ENCODE data around the gene WDR38.

The WDR38 gene

DNA sequence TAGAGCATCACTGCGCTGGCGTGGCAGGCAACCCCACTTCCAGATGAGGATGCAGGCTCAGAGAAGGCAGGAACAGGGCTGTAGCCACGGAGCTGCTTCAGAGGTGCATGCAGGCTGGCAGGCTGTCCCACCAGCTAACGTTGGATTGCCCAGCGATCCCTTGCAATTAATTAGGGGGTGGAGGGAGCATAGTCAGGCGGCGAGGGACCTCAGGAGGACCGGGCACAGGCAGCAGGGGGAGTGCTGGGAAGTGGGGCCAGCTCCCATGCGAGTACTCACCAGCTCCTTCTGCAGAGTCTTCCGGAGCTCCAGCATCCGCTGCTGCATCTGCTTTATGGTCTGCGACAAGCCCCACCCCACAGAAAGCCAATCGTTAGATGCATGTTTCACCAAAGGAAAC, 29.0 kb downstream of the WDR38 start:
- no peak for DNase-seq (ENCODE audit: low read depth)

DNA sequence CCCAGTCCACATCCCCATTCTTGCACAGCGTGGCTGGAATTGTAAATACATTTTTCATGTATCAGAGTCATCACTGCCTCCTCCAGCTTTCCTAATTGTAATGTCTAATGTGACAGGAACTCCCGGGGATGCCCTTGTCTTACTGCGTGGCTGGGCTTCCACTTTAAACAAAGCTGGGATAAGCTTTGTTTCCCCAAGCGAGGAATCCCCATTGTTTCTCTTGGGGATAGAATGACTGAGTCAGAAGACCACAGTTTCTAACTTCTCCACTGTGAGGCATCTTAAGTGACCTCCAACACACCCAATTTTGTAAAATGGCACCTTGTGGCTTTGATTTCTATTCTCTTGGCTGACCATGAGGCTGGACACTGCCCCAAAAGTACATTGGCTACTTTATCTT, 31.1 kb downstream of the WDR38 start:
- DNase-seq (ENCODE audit: low read depth): no peak

DNA sequence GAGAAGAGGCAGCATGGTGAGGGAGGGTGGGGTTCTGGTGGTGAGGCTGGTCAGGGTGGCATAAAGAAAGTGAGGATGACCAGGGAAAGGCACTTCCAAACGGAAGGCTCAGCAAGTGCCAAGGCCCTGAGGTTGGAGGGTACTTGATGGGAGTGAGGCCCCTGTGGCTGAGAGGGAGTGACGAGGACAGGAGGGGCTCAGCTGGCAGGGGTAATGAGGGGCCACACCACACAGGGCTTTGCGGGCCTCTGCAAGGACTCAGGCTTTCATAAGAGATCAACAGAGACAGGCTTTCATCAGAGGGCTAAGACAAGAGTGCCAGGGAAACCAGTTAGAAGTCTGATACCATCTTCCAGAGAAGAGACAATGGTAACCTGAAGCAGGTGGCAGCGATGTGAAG, 32.3 kb downstream of the WDR38 start:
- DNase-seq (ENCODE audit: low read depth): no peak

DNA sequence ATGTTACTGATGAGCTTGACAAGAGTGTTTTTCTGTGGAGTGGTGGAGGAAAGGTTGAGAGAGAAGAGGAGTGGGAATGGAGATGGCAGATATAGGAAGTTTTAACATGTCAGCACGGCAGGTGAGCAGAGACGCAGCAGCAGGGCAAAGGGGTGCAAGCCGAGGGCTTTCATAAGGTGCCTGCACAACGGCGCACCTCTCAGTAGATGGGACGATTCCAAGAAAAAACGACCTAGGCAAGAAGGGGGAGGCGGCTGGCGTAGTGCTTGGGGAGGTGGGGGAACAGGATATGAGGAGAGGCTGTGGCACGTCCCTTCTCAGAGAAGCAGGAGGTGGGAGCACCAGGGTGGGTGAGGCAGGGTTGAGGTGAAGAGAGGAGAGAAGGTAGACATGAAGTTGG, 33.2 kb downstream of the WDR38 start:
- no peak for DNase-seq (ENCODE audit: low read depth)

DNA sequence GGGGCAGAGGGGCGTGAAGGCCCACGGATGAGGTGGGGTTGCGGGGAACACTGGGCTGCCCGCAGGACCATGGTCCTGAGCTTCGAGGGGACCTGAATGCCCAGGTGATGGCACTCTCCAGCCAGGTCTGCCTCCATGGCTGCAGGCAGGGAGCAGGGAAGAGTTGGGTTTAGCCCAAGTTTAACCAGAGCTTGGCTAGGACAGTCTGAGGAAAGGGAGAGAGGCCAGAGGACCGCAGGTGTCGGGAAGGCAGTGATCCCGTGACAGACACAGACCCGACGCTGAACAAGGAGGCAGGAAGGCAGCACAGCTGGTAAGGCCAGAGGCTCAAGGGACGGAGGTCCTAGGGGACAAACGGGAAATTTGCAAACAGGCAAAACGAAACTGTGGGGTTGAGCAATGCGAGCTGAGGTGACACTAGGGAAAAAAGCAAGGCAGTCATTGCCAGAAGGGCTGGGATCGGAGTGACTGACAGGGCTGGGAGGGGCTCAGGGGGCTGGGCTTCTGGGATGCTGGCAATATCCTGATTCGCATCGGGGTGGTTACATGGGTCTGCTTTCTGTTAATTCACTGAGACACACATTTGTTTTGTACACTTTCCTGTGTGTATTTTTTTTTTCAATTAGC, 33.7 kb downstream of the WDR38 start:
- DNase-seq (ENCODE audit: low read depth): no peak

DNA sequence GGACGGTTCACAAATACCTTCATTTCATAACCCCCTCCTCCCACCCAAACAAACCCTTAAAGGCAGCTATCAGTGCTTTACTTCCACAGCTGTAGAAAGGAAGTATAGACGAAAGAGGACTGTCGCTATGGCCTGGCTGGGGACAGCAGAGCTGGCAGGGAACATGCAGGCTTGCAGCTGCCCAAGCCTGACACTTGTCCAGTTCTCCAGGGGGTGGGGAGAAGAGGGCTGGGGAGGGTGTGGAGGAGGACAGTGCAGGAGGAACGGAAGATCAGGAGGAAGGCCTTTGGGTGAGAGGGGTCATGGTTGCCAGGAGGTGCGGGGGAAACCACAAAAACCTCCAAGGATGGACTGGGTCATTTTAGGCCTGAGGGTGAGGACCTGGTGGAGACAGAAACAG, 34.6 kb downstream of the WDR38 start:
- DNase-seq (ENCODE audit: low read depth): no peak

DNA sequence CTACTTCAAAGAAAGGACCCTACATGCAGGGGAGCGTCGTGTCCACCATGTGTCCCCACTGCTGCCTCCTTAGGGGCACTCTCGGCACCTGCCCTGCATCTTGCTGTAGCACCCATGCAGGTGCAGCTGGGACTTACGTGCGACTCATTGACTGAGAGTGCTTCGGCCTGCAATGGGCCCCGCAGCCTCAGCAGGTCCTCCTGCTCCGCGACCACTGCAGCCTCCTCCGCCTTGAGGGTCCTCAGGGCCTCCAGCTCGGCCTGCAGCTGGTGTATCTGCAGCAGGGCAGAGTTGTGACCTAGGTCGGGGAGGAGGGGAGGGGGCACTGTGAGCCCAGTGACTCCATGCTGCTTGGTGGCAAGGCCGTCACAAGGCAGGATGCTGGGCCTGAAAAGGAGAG, 35.7 kb downstream of the WDR38 start:
- no peak for DNase-seq (ENCODE audit: low read depth)

DNA sequence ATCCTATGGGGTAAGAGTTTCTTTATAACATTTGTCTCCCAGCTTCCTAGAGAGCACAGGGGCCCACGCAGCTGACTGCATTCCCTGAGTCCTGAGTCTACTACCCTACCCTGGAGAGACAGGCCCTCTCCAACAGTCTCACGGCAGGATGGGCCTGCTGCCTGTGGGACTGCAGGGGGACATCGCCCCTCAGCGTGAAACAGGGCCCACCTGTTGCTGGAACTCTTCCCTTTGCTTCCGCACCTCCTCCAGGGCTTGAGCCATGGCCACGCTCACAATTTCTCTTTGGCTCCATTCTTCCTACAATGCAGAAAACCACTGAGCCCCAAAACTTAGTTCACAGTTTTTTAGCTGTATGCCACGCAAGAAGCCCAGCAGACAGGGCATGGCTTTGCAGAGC, 36.9 kb downstream of the WDR38 start:
- DNase-seq (ENCODE audit: low read depth): no peak

DNA sequence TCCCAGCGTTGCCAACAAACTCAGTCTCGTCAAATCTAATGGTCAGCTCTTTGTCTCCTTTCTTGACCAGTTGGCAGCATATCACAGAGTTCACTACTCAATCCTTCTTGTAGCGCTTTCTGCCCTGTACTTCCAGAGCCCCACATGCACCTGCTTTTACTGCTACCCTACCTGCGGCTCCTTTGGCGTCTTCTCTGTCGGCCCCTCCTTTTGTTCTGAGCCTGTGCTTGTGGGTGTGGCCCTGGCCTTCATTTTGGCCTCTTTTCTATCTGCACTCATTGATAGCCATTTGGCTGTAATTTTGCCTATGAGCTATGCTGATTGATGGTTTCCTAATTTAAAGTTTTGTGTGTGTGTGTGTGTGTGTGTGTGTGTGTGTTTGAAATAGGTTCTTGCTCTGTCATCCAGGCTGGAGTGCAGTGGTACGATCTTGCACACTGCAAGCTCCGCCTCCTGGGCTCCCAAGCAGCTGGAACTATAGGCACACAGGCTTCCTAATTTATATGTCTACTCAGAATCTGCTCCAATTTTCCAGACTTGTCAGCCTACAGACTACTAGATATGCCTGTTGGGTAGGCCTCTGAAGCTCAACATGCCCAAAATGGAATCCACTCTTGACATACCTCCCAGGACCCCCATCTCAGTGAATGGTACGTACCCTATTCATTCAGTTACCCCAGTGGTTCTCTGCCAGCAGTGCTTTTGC, 40.9 kb downstream of the WDR38 start:
- DNase-seq (ENCODE audit: low read depth): no peak

DNA sequence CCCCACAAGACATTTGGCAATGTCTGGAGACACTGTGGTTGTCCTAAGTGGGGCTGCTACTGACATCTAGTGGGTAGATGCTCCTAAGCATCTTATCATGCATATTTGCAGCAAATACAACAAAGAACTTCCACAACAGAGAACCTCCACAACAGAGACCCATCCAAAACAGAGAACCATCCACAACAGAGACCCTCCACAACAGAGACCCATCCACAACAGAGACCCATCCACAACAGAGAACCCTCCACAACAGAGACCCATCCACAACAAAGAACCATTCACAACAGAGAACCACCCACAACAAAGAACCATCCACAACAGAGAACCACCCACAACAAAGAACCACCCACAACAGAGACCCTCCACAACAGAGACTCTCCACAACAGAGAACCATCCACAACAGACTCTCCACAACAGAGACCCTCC, 41.5 kb downstream of the WDR38 start:
- no peak for DNase-seq (ENCODE audit: low read depth)

DNA sequence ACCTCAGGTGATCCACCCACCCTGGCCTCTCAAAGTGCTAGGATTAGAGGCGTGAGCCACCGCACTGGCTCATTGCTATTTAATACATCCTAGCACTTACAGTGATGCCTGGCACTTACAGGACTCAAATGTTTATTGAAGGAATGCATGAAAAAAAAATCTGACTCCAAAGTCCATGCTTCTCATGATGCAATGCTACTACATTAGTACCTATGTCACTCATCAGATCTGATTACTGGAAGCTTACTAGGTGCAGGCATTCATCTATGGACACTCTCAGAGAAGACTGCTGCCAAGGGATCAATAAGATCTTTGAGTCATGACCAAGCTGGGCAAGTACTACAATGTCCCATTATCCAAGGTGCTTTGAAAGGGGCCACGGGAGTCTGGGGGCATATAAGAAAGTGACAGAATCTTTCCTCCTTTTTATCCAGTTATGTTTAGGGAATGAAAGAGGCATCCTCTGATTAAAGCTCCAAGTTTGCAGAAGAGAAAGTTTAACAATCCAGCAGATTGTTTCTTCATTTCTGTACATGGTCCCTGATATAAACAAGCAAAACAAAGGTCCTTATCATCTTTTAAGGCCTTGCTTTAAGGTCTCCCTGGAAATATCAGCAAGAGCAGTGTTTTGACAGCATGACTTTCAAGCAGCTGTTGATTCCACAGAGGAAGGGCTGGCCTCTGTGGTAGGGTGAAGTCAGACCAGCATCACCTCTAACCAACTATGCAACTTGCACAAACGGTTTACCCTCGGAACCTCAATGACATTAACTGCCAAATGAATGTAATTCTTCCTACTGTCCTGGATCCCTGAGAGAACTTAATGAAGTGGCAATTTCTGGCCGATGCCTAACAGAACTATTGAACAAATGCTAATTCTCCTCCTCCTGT, 44.6 kb downstream of the WDR38 start:
- DNase-seq (ENCODE audit: low read depth): no peak

DNA sequence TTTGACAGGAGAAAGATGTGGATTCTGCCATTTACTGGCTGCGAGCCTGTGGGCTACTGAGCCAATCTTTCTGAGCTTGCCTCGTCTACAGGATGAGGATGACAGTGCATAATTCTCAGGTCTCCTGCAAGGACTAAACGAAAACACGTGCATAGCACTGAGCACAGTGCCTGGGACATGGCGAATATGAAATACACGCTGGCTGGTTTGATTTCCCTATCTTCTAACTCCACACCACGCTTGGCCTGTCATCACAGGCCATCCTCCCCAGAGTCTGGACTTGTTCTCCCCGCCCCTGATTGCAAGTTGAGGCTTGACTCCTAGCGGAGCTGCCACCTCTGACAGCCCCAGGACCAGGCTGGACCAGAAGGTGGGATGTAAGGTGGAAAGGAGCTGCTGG, 46.6 kb downstream of the WDR38 start:
- no peak for DNase-seq (ENCODE audit: low read depth)

DNA sequence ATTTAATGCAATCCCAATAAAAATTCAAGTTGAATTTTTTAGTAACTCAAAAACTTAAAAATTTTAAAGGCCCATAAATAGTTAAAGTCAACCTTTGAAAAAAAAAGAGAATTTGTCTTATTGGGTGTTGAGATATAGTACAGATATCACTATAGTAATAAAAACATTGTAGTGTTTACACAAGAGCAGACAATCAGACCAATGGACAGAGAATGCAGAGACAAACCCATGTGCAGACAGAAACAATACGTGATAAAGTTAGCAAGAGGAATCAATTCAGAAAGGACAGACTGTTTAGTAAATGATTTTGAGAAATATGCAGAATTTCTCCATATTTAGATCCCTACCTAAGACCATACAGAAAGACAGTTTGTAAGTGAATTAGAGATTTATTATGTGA, 53.7 kb downstream of the WDR38 start:
- DNase-seq (ENCODE audit: low read depth): no peak

Measured in stimulated activated CD8-positive, alpha-beta memory T cell treated with anti-CD3 and anti-CD28 coated beads, Interleukin-7, amount 100 ng/mL, for 24 hours (primary cell).